HepG2 (cell line): ENCODE data around the gene SAE1. TPM values are rescaled to one million over a fixed set of nuclear protein-coding genes. Genes with fewer than 3 reads are reported as not detected.

Experiments
- DNMT3B ChIP-seq: conservative IDR thresholded peaks from 2 replicates; pipeline ENCODE4 v1.6.1; 2016; ENCODE audit warnings: missing biosample characterization, control low read depth
- HNRNPUL1 ChIP-seq: fragments of 200-400 bp; formaldehyde crosslinking; IDR thresholded peaks from 2 replicates; pipeline ENCODE4 v1.6.1; 2017; ENCODE audit warnings: low read depth, mild to moderate bottlenecking, low read length, moderate library complexity
- JUN ChIP-seq: sonication (generic); formaldehyde crosslinking; IDR thresholded peaks from 2 replicates; pipeline ENCODE4 v1.4.0; 2020; ENCODE audit warnings: mild to moderate bottlenecking, missing genetic modification reagents
- MED1 ChIP-seq: sonication (generic); formaldehyde crosslinking; IDR thresholded peaks from 2 replicates; pipeline ENCODE4 v1.4.0; 2020; ENCODE audit warnings: missing genetic modification reagents
- NFATC3 ChIP-seq: sonication (generic); formaldehyde crosslinking; IDR thresholded peaks from 2 replicates; pipeline ENCODE4 v1.5.1; 2020; ENCODE audit warnings: mild to moderate bottlenecking, missing genetic modification reagents
- RFX3 ChIP-seq: IDR thresholded peaks from 2 replicates; pipeline ENCODE4 v1.6.1; 2016; ENCODE audit warnings: missing biosample characterization, missing genetic modification reagents
- TEAD3 ChIP-seq: optimal IDR thresholded peaks from 2 replicates; pipeline ENCODE3; 2016; ENCODE audit warnings: borderline replicate concordance
- ZNF446 ChIP-seq: sonication (generic); formaldehyde crosslinking; IDR thresholded peaks from 2 replicates; pipeline ENCODE4 v1.5.0; 2020; ENCODE audit warnings: mild to moderate bottlenecking, missing genetic modification reagents
- ZNF883 ChIP-seq: sonication (generic); formaldehyde crosslinking; IDR thresholded peaks from 2 replicates; pipeline ENCODE4 v1.5.1; 2020; ENCODE audit warnings: mild to moderate bottlenecking, missing genetic modification reagents; ENCODE audit errors: not compliant biosample characterization
- ZSCAN25 ChIP-seq: sonication (generic); formaldehyde crosslinking; IDR thresholded peaks from 2 replicates; pipeline ENCODE4 v1.8.0; 2022; ENCODE audit warnings: mild to moderate bottlenecking, missing genetic modification reagents
- polyA plus RNA-seq, 8 experiments: library from polyadenylated mRNA; depleted of rRNA in 3 of 8; stranded (reverse) in 7 of 8; unstranded in 1 of 8; fragments of >200 nt; fragmentation: Illumina TruSeq in 4 of 8; extraction: Trizol in 4 of 8; gene quantifications; 2 replicates each; pipeline versions ENCODE4 v1.2.1 to v1.2.3, GENCODE V29; 2011 to 2016; ENCODE audit warnings: low read depth in 4 of 8, missing spikeins in 1 of 8, mixed read lengths in 1 of 8; ENCODE audit not compliant: insufficient read depth in 1 of 8
- total RNA-seq, 5 experiments: library from RNA; depleted of rRNA; stranded (reverse); fragments of >200 nt; fragmentation: Illumina TruSeq; extraction: Trizol; gene quantifications; 2 replicates each; pipeline ENCODE4 v1.2.3, GENCODE V29; 2016; ENCODE audit warnings: low read depth in 1 of 5
- TF ChIP-seq, protein P1 (sequence below): sonication (generic); formaldehyde crosslinking; IDR thresholded peaks from one replicate; pipeline ENCODE4 v1.5.1; 2020; ENCODE audit warnings: mild to moderate bottlenecking, missing genetic modification reagents; ENCODE audit errors: not compliant biosample characterization
- TF ChIP-seq, protein P2 (sequence below): sonication (generic); formaldehyde crosslinking; IDR thresholded peaks from 2 replicates; pipeline ENCODE4 v1.8.1; 2023; ENCODE audit warnings: mild to moderate bottlenecking, moderate library complexity, missing genetic modification reagents
- TF ChIP-seq, protein P3 (sequence below): sonication (generic); formaldehyde crosslinking; IDR thresholded peaks from 2 replicates; pipeline ENCODE4 v1.5.1; 2020; ENCODE audit warnings: mild to moderate bottlenecking, missing genetic modification reagents, borderline replicate concordance
- TF ChIP-seq, protein P4 (sequence below): sonication (generic); formaldehyde crosslinking; IDR thresholded peaks from 2 replicates; pipeline ENCODE4 v1.4.0; 2020; ENCODE audit warnings: missing genetic modification reagents
- TF ChIP-seq, protein P5 (sequence below): sonication (generic); formaldehyde crosslinking; IDR thresholded peaks from 2 replicates; pipeline ENCODE4 v1.8.0; 2022; ENCODE audit warnings: missing genetic modification reagents, mild to moderate bottlenecking, moderate library complexity, borderline replicate concordance

SAE1 gene
- total and polyA plus RNA-seq, 2 of the 13 experiments (the other 11 are each of a cell fraction or from before 2014, with no cell fraction given) = 87.6 to 197 TPM

DNA sequence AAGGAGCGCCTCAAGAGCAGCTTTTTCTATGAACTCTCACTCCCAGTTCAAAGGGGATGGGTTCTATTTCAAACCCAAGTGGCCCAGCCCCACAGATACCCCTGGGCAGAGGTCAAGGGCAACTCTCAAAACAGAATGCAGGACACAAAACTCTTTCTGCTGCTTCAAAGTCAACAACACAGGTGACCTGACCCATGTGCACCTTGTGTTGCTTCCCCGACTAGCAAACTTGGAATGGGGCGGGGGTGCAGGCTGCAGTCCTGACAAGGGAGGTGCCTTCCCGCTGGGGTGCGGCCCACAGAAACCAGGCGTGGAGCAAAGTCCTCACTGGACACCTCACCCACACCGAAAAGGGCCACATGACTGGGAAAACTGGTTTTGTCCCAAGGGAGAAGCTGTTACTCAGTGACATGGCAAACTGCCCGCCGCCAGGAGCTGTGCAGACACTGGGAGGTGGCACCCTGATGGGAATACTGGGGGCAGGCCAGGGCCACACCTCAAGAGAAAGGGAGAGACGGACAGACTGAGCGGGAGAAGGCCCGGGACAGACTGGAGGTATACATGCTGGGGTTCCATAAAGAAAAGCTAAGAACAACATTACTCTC is 34.4 kb upstream of the SAE1 start (continued):
- TF ChIP-seq, protein P1, sequence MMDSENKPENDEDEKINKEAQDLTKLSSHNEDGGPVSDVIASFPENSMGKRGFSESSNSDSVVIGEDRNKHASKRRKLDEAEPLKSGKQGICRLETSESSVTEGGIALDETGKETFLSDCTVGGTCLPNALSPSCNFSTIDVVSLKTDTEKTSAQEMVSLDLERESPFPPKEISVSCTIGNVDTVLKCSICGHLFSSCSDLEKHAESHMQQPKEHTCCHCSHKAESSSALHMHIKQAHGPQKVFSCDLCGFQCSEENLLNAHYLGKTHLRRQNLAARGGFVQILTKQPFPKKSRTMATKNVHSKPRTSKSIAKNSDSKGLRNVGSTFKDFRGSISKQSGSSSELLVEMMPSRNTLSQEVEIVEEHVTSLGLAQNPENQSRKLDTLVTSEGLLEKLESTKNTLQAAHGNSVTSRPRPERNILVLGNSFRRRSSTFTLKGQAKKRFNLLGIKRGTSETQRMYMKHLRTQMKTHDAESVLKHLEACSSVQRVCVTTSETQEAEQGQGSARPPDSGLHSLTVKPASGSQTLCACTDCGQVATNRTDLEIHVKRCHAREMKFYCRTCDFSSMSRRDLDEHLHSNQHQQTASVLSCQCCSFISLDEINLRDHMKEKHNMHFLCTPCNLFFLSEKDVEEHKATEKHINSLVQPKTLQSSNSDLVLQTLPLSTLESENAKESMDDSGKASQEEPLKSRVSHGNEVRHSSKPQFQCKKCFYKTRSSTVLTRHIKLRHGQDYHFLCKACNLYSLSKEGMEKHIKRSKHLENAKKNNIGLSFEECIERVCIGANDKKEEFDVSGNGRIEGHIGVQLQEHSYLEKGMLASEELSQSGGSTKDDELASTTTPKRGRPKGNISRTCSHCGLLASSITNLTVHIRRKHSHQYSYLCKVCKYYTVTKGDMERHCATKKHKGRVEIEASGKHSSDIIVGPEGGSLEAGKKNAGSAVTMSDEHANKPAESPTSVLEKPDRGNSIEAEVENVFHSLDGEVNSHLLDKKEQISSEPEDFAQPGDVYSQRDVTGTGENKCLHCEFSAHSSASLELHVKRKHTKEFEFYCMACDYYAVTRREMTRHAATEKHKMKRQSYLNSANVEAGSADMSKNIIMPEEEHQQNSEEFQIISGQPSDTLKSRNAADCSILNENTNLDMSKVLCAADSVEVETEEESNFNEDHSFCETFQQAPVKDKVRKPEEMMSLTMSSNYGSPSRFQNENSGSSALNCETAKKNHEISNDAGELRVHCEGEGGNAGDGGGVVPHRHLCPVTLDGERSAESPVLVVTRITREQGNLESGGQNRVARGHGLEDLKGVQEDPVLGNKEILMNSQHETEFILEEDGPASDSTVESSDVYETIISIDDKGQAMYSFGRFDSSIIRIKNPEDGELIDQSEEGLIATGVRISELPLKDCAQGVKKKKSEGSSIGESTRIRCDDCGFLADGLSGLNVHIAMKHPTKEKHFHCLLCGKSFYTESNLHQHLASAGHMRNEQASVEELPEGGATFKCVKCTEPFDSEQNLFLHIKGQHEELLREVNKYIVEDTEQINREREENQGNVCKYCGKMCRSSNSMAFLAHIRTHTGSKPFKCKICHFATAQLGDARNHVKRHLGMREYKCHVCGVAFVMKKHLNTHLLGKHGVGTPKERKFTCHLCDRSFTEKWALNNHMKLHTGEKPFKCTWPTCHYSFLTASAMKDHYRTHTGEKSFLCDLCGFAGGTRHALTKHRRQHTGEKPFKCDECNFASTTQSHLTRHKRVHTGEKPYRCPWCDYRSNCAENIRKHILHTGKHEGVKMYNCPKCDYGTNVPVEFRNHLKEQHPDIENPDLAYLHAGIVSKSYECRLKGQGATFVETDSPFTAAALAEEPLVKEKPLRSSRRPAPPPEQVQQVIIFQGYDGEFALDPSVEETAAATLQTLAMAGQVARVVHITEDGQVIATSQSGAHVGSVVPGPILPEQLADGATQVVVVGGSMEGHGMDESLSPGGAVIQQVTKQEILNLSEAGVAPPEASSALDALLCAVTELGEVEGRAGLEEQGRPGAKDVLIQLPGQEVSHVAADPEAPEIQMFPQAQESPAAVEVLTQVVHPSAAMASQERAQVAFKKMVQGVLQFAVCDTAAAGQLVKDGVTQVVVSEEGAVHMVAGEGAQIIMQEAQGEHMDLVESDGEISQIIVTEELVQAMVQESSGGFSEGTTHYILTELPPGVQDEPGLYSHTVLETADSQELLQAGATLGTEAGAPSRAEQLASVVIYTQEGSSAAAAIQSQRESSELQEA = no peak
- TF ChIP-seq, protein P2, sequence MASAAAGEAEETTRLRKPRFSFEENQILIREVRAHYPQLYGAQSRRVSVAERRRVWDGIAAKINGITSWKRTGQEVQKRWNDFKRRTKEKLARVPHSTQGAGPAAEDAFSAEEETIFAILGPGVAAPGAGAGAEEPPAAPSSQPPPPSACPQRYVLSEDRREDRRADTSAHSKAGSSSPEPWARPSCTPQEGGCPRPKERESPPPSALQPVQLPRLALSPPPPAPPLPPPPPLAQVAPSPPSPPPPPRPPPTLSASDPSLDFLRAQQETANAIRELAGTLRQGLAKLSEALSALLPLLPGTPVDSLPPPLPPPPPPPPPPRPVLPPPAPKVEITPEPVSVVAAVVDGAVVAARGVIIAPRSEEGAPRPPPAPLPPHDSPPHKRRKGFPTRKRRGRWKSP (CRISPR knock-in tag) = no peak
- 0 out of 2 replicates have a peak, but pooled peaks have one; percentile 4 for TF ChIP-seq RFX3 (CRISPR knock-in tag)
- TF ChIP-seq DNMT3B (CRISPR knock-in tag) = no peak
- TF ChIP-seq ZNF883 (CRISPR knock-in tag) = peak; percentile 58
- TF ChIP-seq, protein P3, sequence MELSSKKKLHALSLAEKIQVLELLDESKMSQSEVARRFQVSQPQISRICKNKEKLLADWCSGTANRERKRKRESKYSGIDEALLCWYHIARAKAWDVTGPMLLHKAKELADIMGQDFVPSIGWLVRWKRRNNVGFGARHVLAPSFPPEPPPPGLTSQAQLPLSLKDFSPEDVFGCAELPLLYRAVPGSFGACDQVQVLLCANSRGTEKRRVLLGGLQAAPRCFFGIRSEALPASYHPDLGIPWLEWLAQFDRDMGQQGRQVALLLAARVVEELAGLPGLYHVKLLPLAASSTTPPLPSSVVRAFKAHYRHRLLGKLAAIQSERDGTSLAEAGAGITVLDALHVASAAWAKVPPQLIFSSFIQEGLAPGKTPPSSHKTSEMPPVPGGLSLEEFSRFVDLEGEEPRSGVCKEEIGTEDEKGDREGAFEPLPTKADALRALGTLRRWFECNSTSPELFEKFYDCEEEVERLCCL = no peak
- TF ChIP-seq, protein P4, sequence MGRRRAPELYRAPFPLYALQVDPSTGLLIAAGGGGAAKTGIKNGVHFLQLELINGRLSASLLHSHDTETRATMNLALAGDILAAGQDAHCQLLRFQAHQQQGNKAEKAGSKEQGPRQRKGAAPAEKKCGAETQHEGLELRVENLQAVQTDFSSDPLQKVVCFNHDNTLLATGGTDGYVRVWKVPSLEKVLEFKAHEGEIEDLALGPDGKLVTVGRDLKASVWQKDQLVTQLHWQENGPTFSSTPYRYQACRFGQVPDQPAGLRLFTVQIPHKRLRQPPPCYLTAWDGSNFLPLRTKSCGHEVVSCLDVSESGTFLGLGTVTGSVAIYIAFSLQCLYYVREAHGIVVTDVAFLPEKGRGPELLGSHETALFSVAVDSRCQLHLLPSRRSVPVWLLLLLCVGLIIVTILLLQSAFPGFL (CRISPR knock-in tag) = no peak
- 0 out of 2 replicates have a peak, but pooled peaks have one; percentile 76 for TF ChIP-seq NFATC3 (CRISPR knock-in tag)
- TF ChIP-seq JUN (CRISPR knock-in tag) = peak; percentile 87; the same call in 1 of the 2 replicates
- no peak for TF ChIP-seq HNRNPUL1
- TF ChIP-seq, protein P5, sequence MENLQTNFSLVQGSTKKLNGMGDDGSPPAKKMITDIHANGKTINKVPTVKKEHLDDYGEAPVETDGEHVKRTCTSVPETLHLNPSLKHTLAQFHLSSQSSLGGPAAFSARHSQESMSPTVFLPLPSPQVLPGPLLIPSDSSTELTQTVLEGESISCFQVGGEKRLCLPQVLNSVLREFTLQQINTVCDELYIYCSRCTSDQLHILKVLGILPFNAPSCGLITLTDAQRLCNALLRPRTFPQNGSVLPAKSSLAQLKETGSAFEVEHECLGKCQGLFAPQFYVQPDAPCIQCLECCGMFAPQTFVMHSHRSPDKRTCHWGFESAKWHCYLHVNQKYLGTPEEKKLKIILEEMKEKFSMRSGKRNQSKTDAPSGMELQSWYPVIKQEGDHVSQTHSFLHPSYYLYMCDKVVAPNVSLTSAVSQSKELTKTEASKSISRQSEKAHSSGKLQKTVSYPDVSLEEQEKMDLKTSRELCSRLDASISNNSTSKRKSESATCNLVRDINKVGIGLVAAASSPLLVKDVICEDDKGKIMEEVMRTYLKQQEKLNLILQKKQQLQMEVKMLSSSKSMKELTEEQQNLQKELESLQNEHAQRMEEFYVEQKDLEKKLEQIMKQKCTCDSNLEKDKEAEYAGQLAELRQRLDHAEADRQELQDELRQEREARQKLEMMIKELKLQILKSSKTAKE (CRISPR knock-in tag) = peak; percentile 97
- peak; percentile 92 for TF ChIP-seq TEAD3
- peak; percentile 92 for TF ChIP-seq MED1 (CRISPR knock-in tag)
- TF ChIP-seq ZNF446 (CRISPR knock-in tag) = no peak
- TF ChIP-seq ZSCAN25 = peak; percentile 69; the same call in 1 of the 2 replicates
